Sigmoid colon (tissue), 4 donors: Measurements from ENCODE around the gene WDR62.

Experiments used
- EP300 ChIP-seq, 4 donors: sonication (generic); formaldehyde crosslinking; IDR thresholded peaks; one replicate each; pipeline ENCODE4 v1.6.1; 2017; ENCODE audit warnings: antibody characterized with exemption in 4 of 4
- TF ChIP-seq, protein P1 (sequence below), 4 experiments: fragments of 450-650 bp in 3 of 4; fragments of 200-600 bp in 1 of 4; IDR thresholded peaks; one replicate each; pipeline ENCODE4 v1.5.1; 2016 to 2019; ENCODE audit warnings: antibody characterized with exemption in 4 of 4, mild to moderate bottlenecking in 3 of 4, moderate library complexity in 2 of 4

DNA sequence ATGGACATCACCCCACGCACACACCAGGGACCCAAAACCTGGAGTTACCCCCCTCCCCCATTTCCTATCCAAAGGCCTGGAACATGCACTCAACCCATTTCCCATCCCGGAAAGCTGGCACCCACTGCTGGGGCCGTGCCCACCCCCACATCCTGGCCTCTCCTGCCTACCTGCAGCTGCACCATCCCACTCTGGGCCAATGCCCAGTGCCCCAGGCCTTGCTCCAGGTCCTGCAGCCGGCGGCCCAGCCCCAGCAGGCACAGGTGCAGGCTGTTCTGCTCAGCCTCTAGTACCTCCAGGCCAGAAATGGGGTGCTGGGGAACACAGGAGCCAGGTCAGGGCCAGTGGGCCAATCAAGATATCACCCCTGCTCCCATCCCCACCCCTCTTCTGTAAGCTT is 47.7 kb upstream of the WDR62 start:
- TF ChIP-seq EP300 (IDR thresholded peaks at IDR 0.05), result no peak
- TF ChIP-seq, protein P1, sequence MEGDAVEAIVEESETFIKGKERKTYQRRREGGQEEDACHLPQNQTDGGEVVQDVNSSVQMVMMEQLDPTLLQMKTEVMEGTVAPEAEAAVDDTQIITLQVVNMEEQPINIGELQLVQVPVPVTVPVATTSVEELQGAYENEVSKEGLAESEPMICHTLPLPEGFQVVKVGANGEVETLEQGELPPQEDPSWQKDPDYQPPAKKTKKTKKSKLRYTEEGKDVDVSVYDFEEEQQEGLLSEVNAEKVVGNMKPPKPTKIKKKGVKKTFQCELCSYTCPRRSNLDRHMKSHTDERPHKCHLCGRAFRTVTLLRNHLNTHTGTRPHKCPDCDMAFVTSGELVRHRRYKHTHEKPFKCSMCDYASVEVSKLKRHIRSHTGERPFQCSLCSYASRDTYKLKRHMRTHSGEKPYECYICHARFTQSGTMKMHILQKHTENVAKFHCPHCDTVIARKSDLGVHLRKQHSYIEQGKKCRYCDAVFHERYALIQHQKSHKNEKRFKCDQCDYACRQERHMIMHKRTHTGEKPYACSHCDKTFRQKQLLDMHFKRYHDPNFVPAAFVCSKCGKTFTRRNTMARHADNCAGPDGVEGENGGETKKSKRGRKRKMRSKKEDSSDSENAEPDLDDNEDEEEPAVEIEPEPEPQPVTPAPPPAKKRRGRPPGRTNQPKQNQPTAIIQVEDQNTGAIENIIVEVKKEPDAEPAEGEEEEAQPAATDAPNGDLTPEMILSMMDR (IDR thresholded peaks at IDR 0.05), result no peak
